H1 (cell line): Measurements from ENCODE around the gene PLPPR4. TPM values are rescaled to one million over a fixed set of nuclear protein-coding genes. Genes with fewer than 3 reads are reported as not detected.

Source experiments
- CHD7 ChIP-seq: fragments of 300-600 bp; sonication (generic); IDR thresholded peaks from 2 replicates; pipeline ENCODE4 v1.7.1; 2012; ENCODE audit warnings: low read length, moderate library complexity, mild to moderate bottlenecking, inconsistent platforms; ENCODE audit not compliant: insufficient replicate concordance
- E2F6 ChIP-seq: IDR thresholded peaks from 2 replicates; pipeline ENCODE4 v1.6.1; 2012; ENCODE audit warnings: inconsistent platforms
- GABPA ChIP-seq: IDR thresholded peaks from 2 replicates; pipeline ENCODE4 v1.6.1; 2011; ENCODE audit warnings: mild to moderate bottlenecking, low read length, moderate library complexity, borderline replicate concordance; ENCODE audit not compliant: insufficient read depth
- HDAC6 ChIP-seq: IDR thresholded peaks from one replicate; pipeline ENCODE4 v1.7.1; 2012; ENCODE audit warnings: low read depth, mild to moderate bottlenecking, inconsistent platforms, low read length, moderate library complexity
- SIN3A ChIP-seq, 2 experiments: IDR thresholded peaks in 1 of 2; conservative IDR thresholded peaks in 1 of 2; 2 replicates each; pipeline ENCODE4 v1.6.1; 2011 to 2012; ENCODE audit warnings: low read length in 2 of 2, improper control_type of control experiment in 1 of 2, low read depth in 1 of 2, mild to moderate bottlenecking in 1 of 2
- polyA plus RNA-seq, 7 experiments: library from polyadenylated mRNA; depleted of rRNA in 3 of 7; stranded (reverse) in 5 of 7; unstranded in 2 of 7; fragments of >200 nt in 5 of 7; fragments of 200-250 nt in 2 of 7; gene quantifications; 1 replicate in 5 of 7; 2 replicates in 1 of 7; 4 replicates in 1 of 7; pipeline versions ENCODE4 v1.2.1 to v1.2.3, GENCODE V29; 2011 to 2013; ENCODE audit warnings: missing spikeins in 2 of 7, mixed read lengths in 2 of 7
- total RNA-seq: library from RNA; stranded (reverse); fragmentation: NEBNext Ultra II Directional; extraction: Animal tissue kit (Norgen Biotek cat#: 25700); gene quantifications from 2 replicates; pipeline ENCODE4 v1.2.1, GENCODE V29; 2021

Gene PLPPR4
- total and polyA plus RNA-seq, 2 of the 8 experiments (the other 6 are each of a cell fraction or from before 2014, with no cell fraction given), result 0.74 to 2.2 TPM

- TF ChIP-seq CHD7 (no peak), E2F6 (no peak), HDAC6 (no peak), GABPA (no peak), SIN3A (conservative IDR thresholded peaks at IDR 0.05 in 1 of 2, IDR thresholded peaks at IDR 0.05 in 1 of 2; ENCODE audit: low read depth in 1 of 2, low read length in 2 of 2) (no peak)
Observed at GRCh38 chr1:99326215-99326949, 62.1 kb downstream of the PLPPR4 start (continued).
